GM19463 (cell line): ENCODE measurements around the gene SSBP2.
"Not testable (repeated sequence)": the region's sequence is repeated elsewhere in the genome, so short reads cannot be mapped to it uniquely, and the experiment has no call there.

ENCODE experiments used
- ATAC-seq: cut with Tn5 transposase; IDR thresholded peaks from one replicate; pipeline ENCODE4 v1.9.1; 2021; ENCODE audit warnings: mild to moderate bottlenecking, moderate library complexity; ENCODE audit not compliant: unreplicated experiment

The SSBP2 gene

DNA sequence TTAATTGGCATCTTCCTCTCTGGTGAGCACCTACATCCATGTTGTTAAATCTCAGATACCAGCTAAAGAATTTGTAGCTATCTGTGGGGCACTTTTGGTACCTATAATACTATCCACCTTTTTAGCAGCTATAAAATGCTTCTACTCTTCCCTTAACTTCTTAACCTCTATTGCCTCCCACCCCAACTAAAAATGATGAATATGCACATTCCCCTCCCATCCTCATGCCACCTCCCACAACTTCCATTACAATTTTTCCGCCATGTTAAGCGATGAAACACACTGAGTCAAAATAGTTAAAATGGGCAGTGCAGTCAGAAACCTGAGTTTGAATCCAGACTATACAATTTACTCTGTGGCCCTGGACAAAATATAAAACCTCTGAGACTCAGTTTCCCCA is 10.1 kb downstream of the SSBP2 start:
- no peak for ATAC-seq

DNA sequence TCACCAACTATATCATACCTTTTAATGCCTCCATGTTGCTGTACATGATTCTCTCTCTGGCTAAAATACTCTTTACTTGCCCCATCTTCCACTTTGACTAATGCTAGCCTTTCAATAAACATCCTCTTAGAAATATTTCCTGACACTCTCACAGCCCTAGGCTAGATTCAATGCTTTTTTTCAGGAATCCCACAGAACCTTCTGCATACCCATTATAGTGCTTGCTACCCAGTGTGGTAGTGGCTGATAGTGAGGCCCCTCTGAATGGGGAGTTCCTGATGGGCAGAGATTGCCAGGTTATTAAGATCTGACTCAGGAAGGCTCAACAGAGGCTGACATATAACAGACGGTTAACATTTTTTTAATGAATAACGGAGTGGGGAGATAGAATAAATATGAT is 11.6 kb downstream of the SSBP2 start:
- no peak for ATAC-seq

DNA sequence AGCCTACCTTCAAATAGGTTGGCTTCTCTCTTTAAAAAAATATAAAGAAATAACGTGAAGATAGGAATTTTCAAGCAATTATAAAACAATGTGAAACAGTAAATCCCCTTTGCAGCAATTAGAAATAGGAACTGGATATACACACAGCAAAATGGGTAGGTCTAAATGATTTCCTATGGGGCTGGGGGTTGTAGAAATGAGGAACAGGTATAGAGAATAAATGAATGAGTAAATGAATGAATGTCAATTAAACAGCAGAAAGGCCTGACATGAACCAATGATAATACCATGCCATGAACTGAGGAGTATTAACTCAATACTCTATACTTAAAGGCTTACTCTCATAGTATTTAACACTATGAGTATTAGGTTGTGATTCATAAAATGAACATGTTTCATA is 21.6 kb downstream of the SSBP2 start:
- ATAC-seq: no peak

- ATAC-seq: no peak
Measured at GRCh38 chr5:81728301-81728700, 22.6 kb downstream of the SSBP2 start.

- ATAC-seq: no peak
Measured at GRCh38 chr5:81726297-81726696, 24.6 kb downstream of the SSBP2 start.

DNA sequence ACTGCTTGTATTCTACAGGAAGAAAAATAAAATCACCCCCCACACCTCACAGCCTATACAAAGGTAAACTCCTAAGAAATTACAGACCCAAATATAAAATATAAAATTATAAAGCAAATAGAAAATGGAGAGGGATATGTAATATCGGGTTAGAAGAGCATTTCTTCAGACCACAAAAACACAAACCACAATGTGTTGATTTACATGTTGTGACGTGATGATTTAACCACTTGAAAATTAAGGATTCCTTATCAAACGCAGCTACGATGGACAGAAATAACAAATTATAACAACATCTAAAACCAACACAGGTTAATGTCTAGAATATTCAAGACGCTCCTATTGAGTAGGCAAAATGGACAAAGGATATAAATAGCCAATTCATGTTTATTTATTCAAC is 26.3 kb downstream of the SSBP2 start:
- no peak for ATAC-seq

DNA sequence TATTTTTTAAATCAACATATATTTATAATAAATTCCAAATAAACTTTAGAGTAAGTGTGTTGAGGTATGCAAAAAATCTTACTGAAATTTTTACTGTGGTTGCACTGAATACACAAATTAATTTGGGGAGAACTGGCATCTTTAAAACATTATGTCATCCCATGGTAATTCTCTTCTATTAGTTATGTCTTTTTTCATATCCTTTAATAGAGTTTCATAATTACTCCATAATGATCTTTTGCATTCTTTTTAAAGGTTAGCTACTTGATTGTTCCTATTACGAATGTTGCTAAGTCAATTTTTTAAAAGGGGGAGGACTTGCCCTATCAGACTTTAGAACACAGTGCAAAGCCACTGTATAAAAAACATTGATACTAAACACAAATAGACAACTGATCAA is 26.8 kb downstream of the SSBP2 start:
- no peak for ATAC-seq

DNA sequence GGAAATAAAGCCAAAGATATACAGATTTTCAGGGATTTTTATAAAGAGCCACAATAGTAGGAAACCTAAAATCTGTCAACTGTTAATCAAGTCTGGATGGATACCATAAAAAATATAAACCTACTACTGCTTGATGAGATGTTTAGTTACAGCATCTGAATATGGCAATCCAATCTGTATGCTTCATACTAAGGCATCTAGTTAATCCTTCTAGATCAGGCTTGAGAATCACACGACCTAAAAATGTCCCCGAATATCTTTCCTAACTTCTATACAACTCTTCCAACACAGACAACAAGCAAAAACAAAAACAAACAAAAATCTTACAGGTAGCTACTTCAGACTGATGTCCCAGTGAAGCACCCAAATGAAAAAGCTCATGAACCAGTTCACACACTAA is 29.8 kb downstream of the SSBP2 start:
- no peak for ATAC-seq

GRCh38 chr5:81719743-81720345 is 31.1 kb downstream of the SSBP2 start:
- ATAC-seq: no peak

GRCh38 chr5:81718300-81718699 is 32.6 kb downstream of the SSBP2 start:
- ATAC-seq: no peak

- no peak for ATAC-seq
Measured at GRCh38 chr5:81717860-81718259, 33.0 kb downstream of the SSBP2 start.

GRCh38 chr5:81717226-81717625 is 33.7 kb downstream of the SSBP2 start:
- no peak for ATAC-seq

GRCh38 chr5:81714076-81714475 is 36.8 kb downstream of the SSBP2 start:
- not testable (repeated sequence) for ATAC-seq

DNA sequence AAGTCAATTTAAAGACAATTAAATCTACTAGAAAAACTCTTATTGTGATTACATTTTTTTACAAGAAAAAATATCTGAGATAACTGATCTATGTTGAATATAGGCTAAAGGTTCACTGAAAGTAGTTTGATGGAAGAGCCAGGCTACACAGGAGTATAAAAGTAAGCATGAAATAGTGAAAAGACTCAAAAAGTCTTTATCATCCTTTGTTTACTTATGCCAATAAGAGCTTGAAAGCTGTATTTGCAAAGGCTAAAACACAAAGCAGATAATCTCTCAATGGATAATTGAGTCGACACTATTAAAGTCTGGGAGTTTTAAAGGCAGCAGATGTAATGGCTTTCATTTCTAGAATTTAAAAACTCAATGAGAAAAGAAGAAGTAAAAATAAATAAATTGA is 42.0 kb downstream of the SSBP2 start:
- no peak for ATAC-seq

GRCh38 chr5:81703840-81704239 is 47.1 kb downstream of the SSBP2 start:
- ATAC-seq: no peak

GRCh38 chr5:81700166-81700565 is 50.7 kb downstream of the SSBP2 start:
- ATAC-seq: no peak

- no peak for ATAC-seq
Measured at GRCh38 chr5:81698813-81699212, 52.1 kb downstream of the SSBP2 start.

DNA sequence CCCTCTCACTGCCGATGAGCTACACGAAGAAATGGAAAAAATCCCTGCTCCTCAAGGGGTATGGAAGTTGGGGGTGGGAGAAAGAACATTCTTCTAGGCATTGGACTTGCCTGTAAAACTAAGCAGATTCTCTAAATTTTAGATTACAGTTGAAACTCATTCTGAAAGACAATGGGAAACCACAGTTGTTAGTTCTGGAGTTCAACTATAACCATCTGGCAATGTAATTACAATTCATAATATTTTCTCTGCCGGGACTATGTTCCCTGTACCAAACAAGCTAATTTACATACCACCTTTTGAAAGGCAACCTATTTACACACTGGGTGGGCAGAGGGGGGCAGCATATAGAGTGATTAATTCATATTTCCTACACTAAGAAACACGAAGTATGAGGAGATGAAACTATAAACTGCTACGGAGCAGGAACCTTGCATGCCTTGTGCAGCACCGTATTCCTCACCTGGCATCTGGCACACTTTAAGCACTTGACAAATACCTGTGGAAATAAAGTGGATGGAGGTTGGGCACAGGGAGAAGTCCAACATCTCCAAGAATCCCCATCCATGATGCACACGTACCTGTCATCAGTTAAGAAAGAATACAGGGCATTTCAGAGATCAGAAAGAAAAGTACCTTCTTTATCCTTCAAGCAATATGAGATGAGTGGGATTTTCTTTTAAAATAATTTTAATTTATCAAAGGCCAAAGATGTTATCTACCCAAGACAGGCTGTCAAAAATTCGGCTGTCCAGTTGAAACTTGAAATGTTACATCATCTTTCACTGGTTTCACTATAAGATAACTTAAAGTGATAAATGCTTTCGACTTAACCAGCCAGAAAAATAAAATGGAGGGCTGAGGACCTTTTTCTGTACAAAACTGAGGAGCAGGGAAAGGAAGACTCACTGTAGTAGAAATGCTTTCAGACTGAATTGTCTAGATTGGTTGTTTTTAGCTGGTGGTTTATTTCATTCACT is 54.2 kb downstream of the SSBP2 start:
- ATAC-seq: no peak

- ATAC-seq: no peak
Measured at GRCh38 chr5:81694726-81695125, 56.2 kb downstream of the SSBP2 start.

DNA sequence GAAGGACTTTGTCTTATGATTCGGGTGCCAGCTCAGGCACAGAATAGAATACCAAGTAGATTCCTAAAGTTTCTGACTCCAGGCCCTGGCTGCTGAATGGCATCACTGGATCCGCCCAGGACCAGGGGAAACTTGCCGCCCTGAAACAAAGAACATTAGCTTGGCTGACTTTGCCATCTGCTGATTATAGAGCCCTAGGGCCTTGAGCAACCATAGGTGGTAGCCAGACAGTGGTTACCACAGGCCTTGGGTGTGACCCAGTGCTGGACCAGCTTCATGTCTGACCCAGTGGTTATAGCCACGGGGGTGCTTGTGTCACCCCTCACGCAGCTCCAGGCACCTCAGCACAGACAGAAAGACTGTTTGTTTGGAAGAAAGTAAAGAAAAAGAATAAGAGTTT is 62.7 kb downstream of the SSBP2 start:
- no peak for ATAC-seq

- no peak for ATAC-seq
Measured at GRCh38 chr5:81687292-81687691, 63.6 kb downstream of the SSBP2 start.

DNA sequence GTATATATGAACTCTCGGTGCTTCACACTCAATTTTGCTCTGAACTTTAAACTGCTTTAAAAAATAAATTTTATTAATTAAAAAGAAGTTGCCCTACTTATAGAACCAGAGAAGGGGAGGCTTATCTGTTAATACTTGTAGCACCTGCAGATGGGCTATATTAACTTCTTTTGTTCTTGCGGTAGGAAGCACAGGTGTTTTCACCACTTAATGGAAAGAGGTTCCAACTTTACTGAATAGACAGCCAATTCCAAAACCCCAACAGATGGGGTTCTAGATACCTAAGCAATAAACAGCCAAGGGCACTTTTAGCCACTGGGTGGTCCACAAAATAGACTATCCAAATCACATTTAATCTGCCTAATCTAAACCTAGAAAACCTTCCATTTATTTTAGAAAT is 65.4 kb downstream of the SSBP2 start:
- no peak for ATAC-seq
